GM18502 (cell line): ENCODE results near the gene PELI1.

Source experiments
- ATAC-seq: cut with Tn5 transposase; IDR thresholded peaks from one replicate; pipeline ENCODE4 v1.9.1; 2021; ENCODE audit warnings: mild to moderate bottlenecking; ENCODE audit not compliant: unreplicated experiment, poor library complexity

The PELI1 gene

GRCh38 chr2:64157792-64158191 lies 13.6 kb upstream of the PELI1 start:
- ATAC-seq, result no peak

DNA sequence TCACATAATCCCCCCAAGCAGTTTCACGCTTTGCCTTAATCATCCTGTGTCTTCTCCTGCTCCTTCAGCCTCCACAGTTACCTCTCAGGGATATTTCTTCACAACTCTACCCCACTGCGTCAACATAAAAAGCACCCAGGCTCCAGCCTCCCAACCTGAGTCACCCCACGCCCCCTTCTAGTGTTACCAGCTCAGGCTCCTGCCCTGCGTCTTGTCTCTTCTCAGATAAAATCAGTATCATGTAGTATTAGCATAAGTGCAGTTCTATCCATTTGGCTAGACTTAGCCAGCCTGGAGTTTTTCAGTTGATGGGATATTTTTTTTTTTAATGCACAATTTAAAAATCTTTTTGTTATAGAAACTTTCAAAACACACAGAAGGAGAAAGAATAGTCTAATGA lies 9.6 kb upstream of the PELI1 start:
- ATAC-seq, result no peak

DNA sequence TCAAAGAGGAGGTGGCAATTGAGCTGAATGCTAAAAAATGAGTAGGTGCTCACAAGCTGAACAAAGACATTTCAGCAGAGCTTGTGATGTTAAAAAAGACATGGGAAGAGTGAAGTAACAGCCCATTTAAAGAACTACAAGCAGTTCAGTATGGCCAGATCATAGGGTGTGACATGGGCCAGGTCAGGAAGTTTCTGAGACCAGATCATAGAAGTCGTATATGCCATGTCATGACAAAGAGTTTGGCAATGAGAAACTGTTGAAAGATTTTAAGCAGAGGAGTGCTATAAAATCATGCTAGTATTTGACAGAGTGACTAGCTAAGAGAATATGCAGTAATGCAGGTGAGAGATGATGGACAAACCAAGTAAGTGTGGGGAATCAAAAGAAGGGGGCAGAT lies 7.3 kb upstream of the PELI1 start:
- no peak for ATAC-seq

- no peak for ATAC-seq
Observed at GRCh38 chr2:64145714-64146113, 1.5 kb upstream of the PELI1 start.

GRCh38 chr2:64145119-64145518 lies 899 bp upstream of the PELI1 start:
- ATAC-seq, result no peak

- ATAC-seq, result peak; percentile 18
Observed at GRCh38 chr2:64143169-64144056, 807 bp downstream of the PELI1 start.

- no peak for ATAC-seq
Observed at GRCh38 chr2:64142741-64143168, 1.5 kb downstream of the PELI1 start.

GRCh38 chr2:64141674-64142405 lies 2.4 kb downstream of the PELI1 start:
- ATAC-seq, result no peak

GRCh38 chr2:64140665-64141200 lies 3.5 kb downstream of the PELI1 start:
- no peak for ATAC-seq

DNA sequence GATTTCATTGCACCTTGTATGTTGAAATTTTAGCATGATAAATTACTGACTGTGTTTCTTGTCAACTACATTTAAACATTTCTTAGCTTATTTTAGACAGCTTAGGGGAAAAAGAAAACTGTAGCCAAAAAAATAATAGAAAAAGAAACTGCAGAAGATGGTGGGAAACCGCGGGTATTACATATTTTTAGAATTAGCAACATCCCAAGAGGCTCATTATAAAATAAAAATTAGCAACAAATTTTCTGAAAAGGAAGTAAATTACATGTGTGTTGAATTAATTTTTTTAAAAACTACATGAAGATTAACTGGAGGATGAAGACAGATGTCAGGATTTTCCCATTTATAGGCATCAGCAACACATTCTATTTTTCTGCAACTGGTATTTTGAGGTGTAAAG lies 4.3 kb downstream of the PELI1 start:
- ATAC-seq, result no peak

GRCh38 chr2:64137996-64138395 lies 6.2 kb downstream of the PELI1 start:
- ATAC-seq, result no peak

DNA sequence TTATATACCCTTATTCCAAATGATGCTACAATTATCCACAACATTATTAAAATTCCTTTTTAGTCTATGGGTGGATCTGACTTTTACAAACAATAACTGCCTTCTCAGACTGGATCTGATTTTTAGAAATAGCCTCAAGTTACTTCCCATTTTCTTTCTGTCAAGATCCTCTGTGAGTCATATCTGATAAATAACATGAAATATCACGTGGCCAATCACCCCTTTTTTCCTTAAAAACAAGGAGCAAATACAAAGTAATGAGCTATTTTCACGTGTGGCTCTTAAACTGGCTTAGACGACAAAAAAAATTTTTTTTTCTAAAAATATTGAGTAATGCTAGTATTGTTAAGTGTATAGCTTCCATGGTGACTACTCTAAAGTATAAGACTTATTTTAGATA lies 6.7 kb downstream of the PELI1 start:
- ATAC-seq, result no peak

DNA sequence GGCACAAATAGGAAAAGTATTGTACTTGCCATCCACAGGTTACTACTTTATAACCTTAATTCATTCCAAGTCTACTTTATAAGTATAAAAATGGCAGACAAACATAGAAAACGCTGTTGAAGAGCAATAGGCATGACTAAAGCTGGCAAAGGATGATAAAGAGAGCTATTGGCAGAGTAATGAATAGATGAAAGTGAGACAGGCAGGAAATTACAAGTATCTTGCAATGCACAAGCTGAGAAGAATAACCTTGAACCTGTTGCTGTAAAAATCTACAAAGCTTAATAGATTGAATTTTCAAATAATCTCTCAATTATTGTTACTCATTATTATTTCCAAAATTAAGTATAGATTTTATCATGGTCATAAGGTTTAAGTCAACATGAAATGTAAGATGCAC lies 8.8 kb downstream of the PELI1 start:
- no peak for ATAC-seq

DNA sequence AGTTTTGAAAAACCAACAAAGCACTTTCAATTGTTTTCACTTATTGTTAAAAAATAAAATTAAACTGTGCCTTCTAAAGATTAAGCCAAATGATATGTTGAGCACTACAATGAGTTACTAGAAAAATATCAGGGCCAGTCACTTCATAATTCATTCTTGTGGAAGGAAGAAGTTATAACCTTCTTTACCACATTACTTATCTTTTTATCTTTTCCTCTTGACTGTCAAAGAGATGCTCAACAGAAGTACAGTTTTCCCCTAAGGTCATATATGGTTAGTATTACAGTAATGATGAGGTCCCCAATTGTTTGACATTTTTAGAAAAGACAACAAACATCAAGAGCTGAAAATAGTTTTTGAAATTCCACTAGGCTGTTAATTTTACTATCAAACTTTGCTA lies 9.4 kb downstream of the PELI1 start:
- ATAC-seq, result no peak

GRCh38 chr2:64133828-64134227 lies 10.4 kb downstream of the PELI1 start:
- no peak for ATAC-seq

DNA sequence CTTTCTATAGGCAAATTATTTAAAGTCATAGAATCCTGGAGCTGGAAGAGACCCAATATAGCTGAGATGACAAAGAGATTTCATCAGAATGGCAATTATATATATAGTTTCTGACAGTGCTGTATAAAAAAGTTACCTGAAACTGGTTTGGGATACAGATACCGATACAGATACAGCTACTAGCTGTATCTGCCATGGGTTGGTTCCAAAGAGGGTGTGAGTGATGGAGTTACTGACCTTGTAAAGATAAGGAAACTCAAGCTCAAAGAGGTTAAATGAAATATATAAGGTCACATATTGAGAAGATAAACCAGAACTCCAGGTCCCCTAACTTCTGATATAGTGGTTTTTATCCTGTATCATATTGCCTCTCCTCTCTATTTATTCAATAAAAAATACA lies 10.9 kb downstream of the PELI1 start:
- ATAC-seq, result no peak

- ATAC-seq, result no peak
Observed at GRCh38 chr2:64130333-64130732, 13.9 kb downstream of the PELI1 start.

GRCh38 chr2:64128943-64129391 lies 15.3 kb downstream of the PELI1 start:
- no peak for ATAC-seq

DNA sequence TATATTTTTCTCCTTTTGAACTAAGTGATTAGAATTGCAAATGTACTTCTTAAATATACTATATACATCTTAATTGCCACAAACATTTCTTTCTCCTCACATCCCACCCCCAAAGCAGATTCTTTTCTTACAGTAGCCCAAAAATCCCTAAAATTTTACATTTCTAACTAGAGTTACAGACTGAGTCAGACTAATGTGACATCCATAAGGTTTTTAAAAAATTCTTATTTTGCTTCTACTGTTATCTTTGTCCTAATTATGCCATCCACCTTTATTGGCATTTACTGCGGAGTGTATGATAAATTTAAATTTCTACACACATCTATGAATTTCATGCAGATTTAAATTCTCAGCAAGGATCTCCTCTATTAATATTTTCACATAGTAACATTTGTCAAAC lies 15.8 kb downstream of the PELI1 start:
- no peak for ATAC-seq

DNA sequence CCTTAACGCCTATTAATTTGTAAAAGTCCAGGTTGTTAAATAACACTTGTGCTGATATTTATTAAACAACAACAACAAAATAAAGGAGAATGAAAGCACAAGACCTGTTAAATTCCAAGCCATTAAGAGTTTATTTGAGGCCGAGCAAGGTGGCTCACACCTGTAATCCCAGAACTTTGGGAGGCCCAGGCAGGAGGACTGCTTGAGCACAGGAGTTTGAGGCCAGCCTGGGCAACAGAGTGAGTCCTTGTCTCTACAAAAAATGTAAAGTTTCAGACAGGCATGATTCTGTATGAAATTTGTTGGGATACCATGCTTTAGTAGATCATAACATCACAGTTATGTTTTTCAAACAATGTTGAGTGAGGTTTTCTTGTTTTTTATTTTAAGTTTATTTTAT lies 17.1 kb downstream of the PELI1 start:
- ATAC-seq, result no peak

DNA sequence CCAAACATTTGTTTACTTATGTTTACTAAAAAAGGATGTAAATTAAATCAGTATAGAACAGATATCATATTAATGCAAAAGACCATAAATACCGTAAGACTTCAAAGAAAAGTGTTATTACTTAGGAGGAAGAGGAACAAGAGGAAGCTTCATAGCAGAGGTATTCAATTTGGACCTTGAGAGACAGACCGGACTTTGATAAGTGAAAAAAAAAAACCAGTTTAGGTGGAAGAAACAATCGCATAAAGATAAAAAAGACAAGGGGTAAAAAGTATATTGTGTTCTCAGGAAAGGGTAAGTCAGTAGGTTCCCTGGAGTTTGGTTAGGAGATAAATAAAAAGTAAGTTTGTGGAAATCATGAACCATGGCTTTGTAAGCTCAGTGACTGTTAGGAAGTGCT lies 17.6 kb downstream of the PELI1 start:
- ATAC-seq, result no peak
